BLaER1 (cell line): ENCODE results near the gene IPO11.

ENCODE experiments used
- H3K27ac ChIP-seq: shearing (Covaris generic); formaldehyde crosslinking; 2 replicates; pipeline ENCODE4 v1.8.1; 2022
- H3K27me3 ChIP-seq: shearing (Covaris generic); formaldehyde crosslinking; 2 replicates; pipeline ENCODE4 v1.8.1; 2022
- H3K36me3 ChIP-seq: shearing (Covaris generic); formaldehyde crosslinking; 2 replicates; pipeline ENCODE4 v1.8.1; 2022
- H3K4me1 ChIP-seq: shearing (Covaris generic); formaldehyde crosslinking; 2 replicates; pipeline ENCODE4 v1.8.1; 2022
- H3K4me2 ChIP-seq: shearing (Covaris generic); formaldehyde crosslinking; 2 replicates; pipeline ENCODE4 v1.8.1; 2022
- H3K4me3 ChIP-seq: shearing (Covaris generic); formaldehyde crosslinking; 2 replicates; pipeline ENCODE4 v1.8.1; 2022
- H3K9ac ChIP-seq: shearing (Covaris generic); formaldehyde crosslinking; 2 replicates; pipeline ENCODE4 v1.8.1; 2022
- H3K9me3 ChIP-seq: shearing (Covaris generic); formaldehyde crosslinking; 2 replicates; pipeline ENCODE4 v1.8.1; 2022
- H4K20me1 ChIP-seq: shearing (Covaris generic); formaldehyde crosslinking; 2 replicates; pipeline ENCODE4 v1.8.1; 2022
- Cebpa-rat ChIP-seq: shearing (Covaris generic); IDR thresholded peaks from 2 replicates; pipeline ENCODE4 v1.8.1; 2022

Gene IPO11

DNA sequence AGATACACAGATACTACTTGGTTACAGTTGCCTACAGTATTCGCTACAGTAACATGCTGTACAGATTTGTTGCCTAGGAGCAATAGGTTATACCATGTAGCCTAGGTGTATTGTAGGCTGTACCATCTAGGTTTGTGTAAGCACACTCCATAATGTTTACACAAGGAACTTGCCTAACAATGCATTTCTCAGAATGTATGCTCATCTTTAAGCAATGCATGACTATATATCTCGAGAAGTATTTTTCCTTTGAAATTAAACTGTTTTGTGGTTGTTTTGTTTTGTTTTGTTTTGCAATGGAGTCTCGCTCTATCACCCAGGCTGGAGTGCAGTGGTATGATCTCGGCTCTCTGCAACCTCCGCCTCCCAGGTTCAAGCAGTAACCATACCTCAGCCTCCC lies 191.4 kb downstream of the IPO11 start:
- H4K20me1 ChIP-seq, result no peaks in the 10 kb centered on the region
- no peaks in the 10 kb centered on the region for H3K4me1 ChIP-seq
- H3K9me3 ChIP-seq, result no peaks in the 10 kb centered on the region
- H3K4me3 ChIP-seq, result no peak overlapping the region
- TF ChIP-seq Cebpa-rat, result no peak
- no peak overlapping the region for H3K27ac ChIP-seq
- H3K4me2 ChIP-seq, result no peak overlapping the region
- H3K27me3 ChIP-seq, result no peaks in the 10 kb centered on the region
- no peak overlapping the region for H3K9ac ChIP-seq
- peaks cover 51% of the 10 kb centered on the region for H3K36me3 ChIP-seq

DNA sequence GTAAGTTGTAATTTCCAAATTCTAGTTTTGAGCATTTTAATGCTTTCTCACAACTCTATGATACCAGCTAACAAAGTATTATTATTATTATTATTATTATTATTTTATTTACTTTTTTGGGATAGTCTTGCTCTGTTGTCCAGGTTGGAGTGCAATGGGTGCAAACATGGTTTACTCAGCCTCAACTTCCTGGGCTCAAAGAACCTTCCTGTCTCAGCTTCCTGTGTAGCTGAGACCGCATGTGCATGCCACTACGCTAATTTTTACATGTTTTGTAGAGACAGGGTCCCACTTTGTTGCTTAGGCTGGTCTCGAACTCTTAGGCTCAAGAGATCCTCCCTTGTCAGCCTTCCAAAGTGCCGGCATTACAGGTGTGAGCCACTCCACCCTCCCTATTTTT lies 193.1 kb downstream of the IPO11 start:
- H3K9me3 ChIP-seq, result no peaks in the 10 kb centered on the region
- H4K20me1 ChIP-seq, result no peaks in the 10 kb centered on the region
- TF ChIP-seq Cebpa-rat, result no peak
- H3K4me2 ChIP-seq, result no peak overlapping the region
- no peak overlapping the region for H3K27ac ChIP-seq
- no peak overlapping the region for H3K9ac ChIP-seq
- H3K4me3 ChIP-seq, result no peak overlapping the region
- peaks cover 51% of the 10 kb centered on the region for H3K36me3 ChIP-seq
- H3K4me1 ChIP-seq, result no peaks in the 10 kb centered on the region
- no peaks in the 10 kb centered on the region for H3K27me3 ChIP-seq

DNA sequence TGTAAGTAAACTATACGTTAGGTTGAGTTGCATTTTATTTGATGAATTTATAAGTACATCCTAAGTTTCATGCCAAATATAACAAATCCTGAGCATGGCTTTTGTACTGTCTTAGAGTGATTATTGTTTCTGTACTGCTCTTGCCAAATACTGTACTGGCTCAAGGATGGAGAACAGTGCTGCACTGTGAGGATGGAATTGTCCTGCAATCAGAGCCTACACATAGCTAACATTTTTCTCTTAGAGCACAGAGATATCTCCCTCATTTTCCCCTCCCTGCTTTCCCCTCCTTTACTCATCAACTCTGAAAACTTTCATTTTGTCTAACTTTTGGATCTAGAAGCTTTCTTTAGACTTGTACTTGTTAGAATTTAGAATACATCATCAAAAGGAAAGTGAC lies 194.3 kb downstream of the IPO11 start:
- Histone ChIP-seq H3K27me3 (no peaks in the 10 kb centered on the region), H3K4me3 (no peak overlapping the region), H4K20me1 (no peaks in the 10 kb centered on the region), H3K4me2 (no peak overlapping the region), H3K9ac (no peak overlapping the region), H3K36me3 (peaks cover 51% of the 10 kb centered on the region), H3K27ac (no peak overlapping the region), H3K4me1 (no peaks in the 10 kb centered on the region), H3K9me3 (no peaks in the 10 kb centered on the region)
- no peak for TF ChIP-seq Cebpa-rat

DNA sequence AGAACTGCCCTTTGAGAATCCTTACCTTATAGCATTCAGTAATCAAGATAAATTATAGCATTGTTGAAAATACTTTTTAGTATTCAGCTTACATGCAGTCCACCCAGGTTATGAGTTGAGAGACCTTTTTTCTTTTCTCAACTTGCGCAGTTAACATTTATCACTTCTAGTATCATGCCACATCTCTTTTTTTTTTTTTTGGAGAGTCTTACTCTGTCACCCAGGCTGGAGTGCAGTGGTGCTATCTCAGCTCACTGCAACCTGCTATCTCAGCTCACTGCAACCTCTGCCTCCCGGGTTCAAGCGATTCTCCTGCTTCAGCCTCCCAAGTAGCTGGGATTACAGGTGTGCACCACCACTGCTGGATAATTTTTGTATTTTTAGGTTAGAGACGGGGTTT lies 195.1 kb downstream of the IPO11 start:
- Histone ChIP-seq H4K20me1 (no peaks in the 10 kb centered on the region), H3K27me3 (no peaks in the 10 kb centered on the region), H3K27ac (no peak overlapping the region), H3K9me3 (no peaks in the 10 kb centered on the region), H3K9ac (no peak overlapping the region), H3K36me3 (peaks cover 50% of the 10 kb centered on the region), H3K4me3 (no peak overlapping the region), H3K4me1 (no peaks in the 10 kb centered on the region), H3K4me2 (no peak overlapping the region)
- TF ChIP-seq Cebpa-rat, result no peak

DNA sequence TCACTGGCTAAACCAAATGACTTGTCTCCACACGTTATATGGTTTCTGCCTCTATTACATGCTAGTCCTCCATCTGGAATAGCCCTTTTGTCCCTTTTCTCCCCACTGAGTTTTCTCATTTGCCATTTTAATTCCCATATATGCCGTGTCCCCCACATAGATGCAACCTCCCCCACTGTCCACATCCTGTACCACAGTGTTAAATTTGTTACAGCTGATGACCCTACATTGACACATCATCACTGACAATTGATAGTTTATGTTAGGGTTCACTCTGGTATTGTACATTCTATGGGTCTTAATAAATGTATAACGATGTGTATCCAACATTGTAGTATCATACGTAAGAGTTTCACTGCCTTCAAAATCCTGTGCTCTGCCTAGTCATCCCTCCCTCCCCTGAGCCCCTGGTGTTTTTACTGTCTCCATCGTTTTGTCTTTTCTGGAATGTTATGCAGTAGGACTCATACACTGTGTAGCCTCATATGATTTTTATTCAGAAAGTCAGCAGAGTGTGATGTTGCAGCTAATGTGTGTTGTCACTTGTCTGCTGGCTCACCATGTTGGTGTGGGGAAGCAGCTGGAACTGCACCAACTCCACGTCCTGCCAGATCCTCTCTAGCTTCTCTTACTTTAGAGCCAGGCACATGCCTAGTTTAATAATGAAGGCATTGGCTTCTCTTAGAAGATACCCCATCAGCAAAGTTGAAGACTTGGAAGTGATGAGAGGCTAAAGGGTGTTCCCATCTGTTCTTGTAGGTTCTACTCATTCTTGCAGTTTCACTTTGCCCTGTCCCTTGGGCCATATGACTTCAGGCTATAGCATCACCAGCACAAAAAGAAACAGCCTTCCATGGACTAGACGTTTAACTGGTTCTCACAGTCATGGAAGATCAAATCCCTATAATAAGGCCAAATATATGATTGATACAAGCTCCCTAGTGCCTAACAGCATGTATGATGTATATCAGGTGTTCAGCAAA lies 196.3 kb downstream of the IPO11 start:
- Histone ChIP-seq H3K27ac (no peak overlapping the region), H4K20me1 (no peaks in the 10 kb centered on the region), H3K36me3 (peaks cover 45% of the 10 kb centered on the region), H3K4me1 (no peaks in the 10 kb centered on the region), H3K4me2 (no peak overlapping the region), H3K9ac (no peak overlapping the region), H3K4me3 (no peak overlapping the region), H3K9me3 (no peaks in the 10 kb centered on the region), H3K27me3 (no peaks in the 10 kb centered on the region)
- no peak for TF ChIP-seq Cebpa-rat

DNA sequence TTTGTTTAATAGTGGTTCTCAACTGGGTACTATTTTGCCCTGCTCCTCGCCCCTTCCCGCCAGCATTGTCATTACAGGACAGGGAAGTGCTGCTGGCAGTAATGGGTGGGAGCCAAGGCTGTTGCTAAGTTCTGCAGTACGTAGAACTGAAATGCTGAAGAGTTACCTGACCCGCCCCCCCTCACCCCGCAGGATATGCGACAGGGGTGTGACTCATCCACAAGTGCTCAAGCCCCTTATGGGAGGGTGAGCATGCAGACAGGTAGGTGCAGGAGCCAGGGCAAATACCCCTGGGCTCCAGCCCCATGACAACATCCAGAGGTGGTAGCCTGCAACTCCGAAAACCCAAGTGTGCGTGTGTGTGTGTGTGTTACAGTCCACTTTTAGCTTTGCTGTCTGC lies 201.8 kb downstream of the IPO11 start:
- no peak for TF ChIP-seq Cebpa-rat

DNA sequence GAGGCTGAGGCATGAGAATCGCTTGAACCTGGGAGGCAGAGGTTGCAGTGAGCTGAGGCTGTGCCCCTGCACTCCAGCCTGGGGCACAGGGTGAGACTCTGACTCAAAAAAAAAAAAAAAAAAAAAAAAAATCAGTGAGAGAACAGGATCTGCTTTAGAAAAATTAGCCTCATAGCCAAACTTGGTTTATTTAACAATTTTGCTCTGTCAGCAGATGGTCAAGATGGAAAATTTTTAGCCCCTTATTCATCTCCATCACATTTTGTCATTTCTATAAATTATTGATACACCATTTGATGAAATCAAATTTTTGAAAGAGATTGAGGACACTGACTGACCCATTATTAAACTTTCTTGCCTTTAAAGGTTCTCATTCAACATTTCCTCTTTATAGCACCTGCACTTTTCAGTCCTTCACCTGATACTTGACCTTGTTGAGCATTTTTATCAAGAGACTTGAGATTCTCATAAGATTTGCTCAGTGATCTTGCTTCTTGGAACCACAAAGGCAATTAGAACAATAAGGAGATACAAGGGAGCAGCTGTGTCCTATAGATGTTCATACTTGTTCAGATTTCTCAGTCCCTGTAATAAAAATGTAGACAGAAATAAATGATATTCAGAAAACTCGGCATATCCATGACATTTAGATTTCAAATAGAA lies 204.2 kb downstream of the IPO11 start:
- no peak overlapping the region for H3K9ac ChIP-seq
- H3K9me3 ChIP-seq, result peaks cover 11% of the 10 kb centered on the region
- H3K4me3 ChIP-seq, result no peak overlapping the region
- no peaks in the 10 kb centered on the region for H3K4me1 ChIP-seq
- no peak for TF ChIP-seq Cebpa-rat
- no peak overlapping the region for H3K4me2 ChIP-seq
- H4K20me1 ChIP-seq, result no peaks in the 10 kb centered on the region
- H3K36me3 ChIP-seq, result peaks cover 45% of the 10 kb centered on the region
- no peaks in the 10 kb centered on the region for H3K27me3 ChIP-seq
- H3K27ac ChIP-seq, result no peak overlapping the region

More for the DNA sequence above, 201.8 kb downstream of the IPO11 start:
- Histone ChIP-seq H3K27me3 (no peaks in the 10 kb centered on the region), H3K4me3 (no peak overlapping the region), H3K4me2 (no peak overlapping the region), H3K9ac (no peak overlapping the region), H3K4me1 (no peaks in the 10 kb centered on the region), H3K9me3 (peaks cover 11% of the 10 kb centered on the region), H4K20me1 (no peaks in the 10 kb centered on the region), H3K27ac (no peak overlapping the region), H3K36me3 (peaks cover 39% of the 10 kb centered on the region)

DNA sequence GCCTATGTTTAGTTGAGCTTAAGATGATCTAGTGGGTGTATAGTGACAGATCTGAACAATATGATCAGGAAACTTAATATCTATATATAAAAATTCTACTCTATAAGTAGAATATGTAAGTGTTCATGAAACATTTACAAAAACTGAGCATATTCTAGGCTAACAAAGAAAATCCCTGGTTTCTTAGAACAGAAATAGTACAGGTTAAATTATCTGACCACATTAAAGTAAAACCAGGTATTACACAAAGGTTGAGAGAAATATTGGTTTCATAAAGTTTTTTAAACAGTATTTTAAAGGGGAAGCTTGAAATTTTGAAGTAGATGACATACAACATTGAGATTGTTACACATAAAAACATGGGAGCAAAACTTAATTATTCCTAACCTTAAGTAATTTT lies 205.4 kb downstream of the IPO11 start:
- no peaks in the 10 kb centered on the region for H4K20me1 ChIP-seq
- H3K4me3 ChIP-seq, result no peak overlapping the region
- H3K27ac ChIP-seq, result no peak overlapping the region
- TF ChIP-seq Cebpa-rat, result no peak
- H3K27me3 ChIP-seq, result no peaks in the 10 kb centered on the region
- no peak overlapping the region for H3K9ac ChIP-seq
- peaks cover 11% of the 10 kb centered on the region for H3K9me3 ChIP-seq
- no peaks in the 10 kb centered on the region for H3K4me1 ChIP-seq
- H3K36me3 ChIP-seq, result peaks cover 45% of the 10 kb centered on the region
- no peak overlapping the region for H3K4me2 ChIP-seq

DNA sequence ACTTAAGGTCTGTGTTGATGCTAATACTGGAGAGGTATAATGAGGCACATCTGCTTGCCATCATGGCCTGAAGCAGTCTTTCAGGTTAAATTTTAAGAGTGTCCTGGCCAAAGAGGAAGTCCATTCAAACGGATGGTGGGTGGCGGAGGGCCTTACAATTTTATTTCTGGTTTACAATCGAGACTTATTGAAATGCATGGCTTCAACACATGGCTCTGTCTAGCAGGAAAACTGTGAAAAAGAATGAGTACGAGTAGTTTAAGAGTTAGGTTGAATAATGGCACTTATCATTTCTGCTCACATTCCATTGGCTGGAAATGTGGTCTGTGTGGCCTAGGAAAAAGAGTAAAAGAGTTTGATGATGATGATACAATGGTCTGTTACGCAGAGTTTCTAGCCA lies 208.2 kb downstream of the IPO11 start:
- no peak for TF ChIP-seq Cebpa-rat
- H4K20me1 ChIP-seq, result no peaks in the 10 kb centered on the region
- no peaks in the 10 kb centered on the region for H3K4me1 ChIP-seq
- no peaks in the 10 kb centered on the region for H3K9me3 ChIP-seq
- no peak overlapping the region for H3K4me3 ChIP-seq
- no peak overlapping the region for H3K27ac ChIP-seq
- H3K27me3 ChIP-seq, result no peaks in the 10 kb centered on the region
- H3K4me2 ChIP-seq, result no peak overlapping the region
- no peak overlapping the region for H3K9ac ChIP-seq
- H3K36me3 ChIP-seq, result peaks cover 20% of the 10 kb centered on the region

DNA sequence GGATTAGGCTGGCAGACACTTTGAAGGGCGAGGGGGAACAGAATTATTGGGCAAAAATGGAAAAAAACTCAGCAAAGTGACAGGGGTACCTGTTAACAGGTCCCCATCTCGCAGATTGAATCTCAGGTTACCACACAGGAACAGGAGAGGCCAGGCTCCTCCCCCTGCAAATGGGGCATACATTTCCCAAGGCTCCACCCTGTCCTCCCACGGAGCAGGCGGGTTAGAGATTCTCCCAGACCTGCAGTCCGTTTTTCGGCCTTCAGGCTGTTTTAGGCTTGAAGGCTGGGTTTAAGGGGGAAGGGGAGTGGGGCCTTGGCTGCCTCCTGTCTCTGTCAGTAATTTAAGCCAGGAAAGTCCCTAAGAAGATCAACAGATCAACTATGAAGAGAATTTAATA lies 208.7 kb downstream of the IPO11 start:
- H3K4me3 ChIP-seq, result no peak overlapping the region
- H3K9ac ChIP-seq, result no peak overlapping the region
- no peaks in the 10 kb centered on the region for H4K20me1 ChIP-seq
- no peaks in the 10 kb centered on the region for H3K27me3 ChIP-seq
- H3K4me1 ChIP-seq, result no peaks in the 10 kb centered on the region
- H3K36me3 ChIP-seq, result peaks cover 24% of the 10 kb centered on the region
- no peak overlapping the region for H3K27ac ChIP-seq
- no peak overlapping the region for H3K4me2 ChIP-seq
- no peaks in the 10 kb centered on the region for H3K9me3 ChIP-seq
- no peak for TF ChIP-seq Cebpa-rat
